SK-N-MC (cell line): ENCODE results near the gene CD96.

Experiments used
- EZH2 ChIP-seq: fragments of 200-600 bp; sonication (generic); IDR thresholded peaks from one replicate; pipeline ENCODE4 v1.6.1; 2017; ENCODE audit warnings: antibody characterized with exemption
- FOXP2 ChIP-seq: optimal IDR thresholded peaks from 2 replicates; pipeline ENCODE3; 2011; ENCODE audit warnings: mild to moderate bottlenecking, moderate library complexity; ENCODE audit not compliant: insufficient read depth; ENCODE audit errors: extremely low read length, control extremely low read depth
- POLR2AphosphoS5 ChIP-seq: IDR thresholded peaks from 2 replicates; pipeline ENCODE4 v1.6.1; 2012; ENCODE audit warnings: mild to moderate bottlenecking, low read depth, low read length, borderline replicate concordance

DNA sequence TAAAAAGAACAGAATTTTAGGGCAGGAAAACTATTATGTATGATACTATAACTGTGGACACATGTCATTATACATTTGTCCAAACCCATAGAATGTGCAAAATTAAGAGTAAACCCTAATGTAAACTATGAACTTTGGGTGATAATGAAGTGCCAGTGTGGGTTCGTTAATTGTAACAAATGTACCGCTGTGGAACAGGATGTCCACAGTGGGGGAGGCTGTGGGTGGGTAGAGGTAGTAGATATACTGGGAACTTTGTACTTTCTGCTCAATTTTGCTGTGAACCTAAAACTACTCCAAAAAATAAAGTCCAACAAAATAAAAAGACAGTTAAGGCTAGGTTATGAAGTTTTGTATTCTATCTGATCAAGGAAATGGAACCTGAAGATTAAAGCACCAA is 24.8 kb downstream of the CD96 start:
- TF ChIP-seq EZH2 (no peak), POLR2AphosphoS5 (no peak), FOXP2 (no peak)
